ENCODE measurements around the gene BCL2.
A peak's percentile ranks its signal among the peaks of the same experiment; 100 is the strongest.

The BCL2 gene

GRCh38 chr18:63082366-63083019 lies 237.1 kb downstream of the BCL2 start:
- no peak for DNase-seq

DNA sequence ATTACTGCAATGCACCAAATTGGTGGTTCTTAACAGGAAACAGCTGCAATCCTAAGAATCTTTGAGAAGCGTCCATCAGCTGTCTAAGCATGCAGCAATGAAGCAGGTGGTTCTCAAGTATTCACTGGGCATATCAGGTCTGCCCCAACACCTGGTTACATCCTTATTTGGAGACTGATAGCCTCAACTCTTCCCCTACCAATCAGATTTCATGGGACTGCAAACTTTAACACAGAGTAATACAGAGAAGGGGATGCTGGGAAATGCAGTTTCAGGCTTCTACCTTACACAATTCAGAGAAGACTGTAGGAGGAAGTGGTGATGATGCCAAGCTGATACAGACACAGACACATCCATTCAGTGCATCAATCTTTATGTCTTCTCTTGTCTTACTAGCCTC lies 240.5 kb downstream of the BCL2 start:
- no peak for DNase-seq

DNA sequence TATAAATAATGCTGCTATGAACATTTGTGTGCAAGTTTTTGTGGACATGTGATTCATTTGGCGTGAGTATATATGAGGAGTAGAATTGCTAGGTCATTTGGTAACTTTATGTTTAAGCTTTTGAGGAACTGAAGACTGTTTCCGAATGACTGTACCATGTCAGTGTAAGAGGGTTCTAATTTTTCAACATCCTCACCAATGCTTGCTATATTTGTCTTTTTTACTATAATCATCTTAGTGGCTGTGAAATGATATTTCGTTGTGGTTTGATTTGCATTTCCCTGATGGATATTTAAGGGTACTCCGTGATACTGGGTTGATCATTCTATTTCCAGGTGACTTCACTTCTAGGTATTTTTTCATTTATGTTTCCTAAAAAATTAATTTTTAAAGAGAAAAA lies 241.1 kb downstream of the BCL2 start:
- no peak for DNase-seq

DNA sequence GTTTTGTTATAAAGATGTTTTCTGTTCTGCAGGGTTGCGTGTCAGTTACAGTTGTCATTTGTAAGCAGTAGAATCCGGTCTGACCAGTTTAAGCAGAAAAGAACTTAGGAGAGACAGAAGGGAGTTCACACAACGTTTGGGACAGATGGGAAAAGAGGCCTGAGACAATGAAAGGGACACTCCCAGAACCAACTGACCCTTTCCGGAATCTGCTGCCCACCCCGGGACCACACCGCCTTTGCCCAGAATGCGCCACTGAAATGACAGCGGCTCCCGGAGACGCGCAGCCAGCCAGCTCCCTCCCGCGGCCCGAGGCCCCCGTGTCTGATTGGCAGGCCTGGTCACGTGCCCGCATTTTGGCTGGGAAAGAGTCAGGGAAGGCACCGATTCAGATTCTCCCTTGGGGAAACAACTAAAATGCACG lies 244.6 kb downstream of the BCL2 start:
- peak; percentile 71 for DNase-seq

DNA sequence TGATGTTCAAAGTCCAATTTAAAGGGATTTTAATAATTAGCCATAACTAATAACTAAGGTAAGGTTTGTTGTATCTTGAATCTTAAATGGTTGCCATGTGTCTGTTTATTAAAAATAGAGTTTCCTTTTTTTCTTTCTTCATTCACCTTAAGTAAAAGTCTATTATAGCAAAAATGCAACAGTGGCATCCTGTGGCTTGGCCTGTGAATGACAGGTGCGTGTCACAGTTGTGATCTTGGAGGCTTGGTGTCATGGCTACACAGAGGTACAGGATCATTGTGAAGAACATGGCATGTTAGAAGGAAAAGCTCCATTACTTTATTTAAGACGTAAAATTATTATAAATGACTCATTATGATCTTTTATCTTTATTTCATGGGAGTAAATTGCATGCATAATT lies 246.1 kb downstream of the BCL2 start:
- DNase-seq, result peak; percentile 13
